Natural killer cell (primary cell): Measurements from ENCODE around the gene FAM98C. TPM values are rescaled to one million over a fixed set of nuclear protein-coding genes. Genes with fewer than 3 reads are reported as not detected.

Source experiments
- ATAC-seq, 3 donors: fragments of 150-1000 bp in 2 of 3; fragments of 200-7000 bp in 1 of 3; cut with Tn5 transposase; 1 replicate in 1 of 3; 2 replicates in 2 of 3; pipeline ENCODE4 v1.10.0; 2021; ENCODE audit warnings: mild to moderate bottlenecking in 2 of 3, moderate library complexity in 2 of 3
- DNase-seq, 2 donors: peaks; one replicate each; pipeline versions ENCODE4 v3.0.0 to v3.0.0-alpha.2; 2013 to 2021; ENCODE audit warnings: mixed read lengths in 1 of 2
- H3K27ac ChIP-seq: one replicate; pipeline ENCODE4 v1.5.1; 2013; ENCODE audit warnings: mild to moderate bottlenecking, low read length
- H3K27me3 ChIP-seq: one replicate; pipeline ENCODE4 v1.6.1; 2013; ENCODE audit warnings: low read length; ENCODE audit not compliant: control insufficient read depth, insufficient read depth
- H3K36me3 ChIP-seq: one replicate; pipeline ENCODE4 v1.6.1; 2013; ENCODE audit warnings: low read length; ENCODE audit not compliant: control insufficient read depth, insufficient read depth
- H3K4me1 ChIP-seq: one replicate; pipeline ENCODE4 v1.6.1; 2013; ENCODE audit warnings: low read length; ENCODE audit not compliant: control insufficient read depth, insufficient read depth
- H3K4me3 ChIP-seq: one replicate; pipeline ENCODE4 v1.5.1; 2013; ENCODE audit warnings: low read length
- H3K9me3 ChIP-seq: one replicate; pipeline ENCODE4 v1.6.1; 2013; ENCODE audit warnings: low read length; ENCODE audit not compliant: control insufficient read depth, insufficient read depth
- H3K27ac Mint-ChIP-seq, 2 donors: one replicate each; pipeline ENCODE4 v1.8.0; 2022; ENCODE audit warnings: mild to moderate bottlenecking in 2 of 2, mixed read lengths in 2 of 2, moderate library complexity in 1 of 2
- H3K27me3 Mint-ChIP-seq, 2 donors: one replicate each; pipeline ENCODE4 v1.8.0; 2022; ENCODE audit warnings: low read depth in 2 of 2, mixed read lengths in 2 of 2
- H3K36me3 Mint-ChIP-seq: one replicate; pipeline ENCODE4 v1.8.0; 2022; ENCODE audit warnings: mixed read lengths
- H3K4me1 Mint-ChIP-seq, 2 donors: one replicate each; pipeline ENCODE4 v1.8.0; 2022; ENCODE audit warnings: mixed read lengths in 2 of 2
- H3K4me3 Mint-ChIP-seq: one replicate; pipeline ENCODE4 v1.8.0; 2022; ENCODE audit warnings: mild to moderate bottlenecking, moderate library complexity, mixed read lengths
- H3K9me3 Mint-ChIP-seq, 2 donors: one replicate each; pipeline ENCODE4 v1.8.0; 2022; ENCODE audit warnings: mixed read lengths in 2 of 2
- WGBS: methylation state at CpG from one replicate; pipeline ENCODE4 v1.1.7; 2013; ENCODE audit warnings: missing lambda C conversion rate; ENCODE audit not compliant: insufficient coverage; 5-methylcytosine and 5-hydroxymethylcytosine counted together
- intact Hi-C: fragments of 100-400 bp; cut with micrococcal nuclease; formaldehyde crosslinking; loops from one replicate; pipeline ENCODE4 v1.14.2; 2022
- total RNA-seq, 4 donors: library from RNA; stranded (reverse); fragments of 120-200 nt in 1 of 4; gene quantifications; one replicate each; pipeline versions ENCODE4 v1.2.3 to v1.2.4, GENCODE V29; 2013 to 2022
- TF ChIP-seq, protein P1 (sequence below): fragments of 200-600 bp; IDR thresholded peaks from one replicate; pipeline ENCODE4 v1.8.0; 2022; ENCODE audit warnings: antibody characterized with exemption

Gene FAM98C
- total RNA-seq, 3 donors from 2014 or later (not counting 1 experiment from before 2014, with no cell fraction given), result 36.9 to 42.1 (median 41.6) TPM

DNA sequence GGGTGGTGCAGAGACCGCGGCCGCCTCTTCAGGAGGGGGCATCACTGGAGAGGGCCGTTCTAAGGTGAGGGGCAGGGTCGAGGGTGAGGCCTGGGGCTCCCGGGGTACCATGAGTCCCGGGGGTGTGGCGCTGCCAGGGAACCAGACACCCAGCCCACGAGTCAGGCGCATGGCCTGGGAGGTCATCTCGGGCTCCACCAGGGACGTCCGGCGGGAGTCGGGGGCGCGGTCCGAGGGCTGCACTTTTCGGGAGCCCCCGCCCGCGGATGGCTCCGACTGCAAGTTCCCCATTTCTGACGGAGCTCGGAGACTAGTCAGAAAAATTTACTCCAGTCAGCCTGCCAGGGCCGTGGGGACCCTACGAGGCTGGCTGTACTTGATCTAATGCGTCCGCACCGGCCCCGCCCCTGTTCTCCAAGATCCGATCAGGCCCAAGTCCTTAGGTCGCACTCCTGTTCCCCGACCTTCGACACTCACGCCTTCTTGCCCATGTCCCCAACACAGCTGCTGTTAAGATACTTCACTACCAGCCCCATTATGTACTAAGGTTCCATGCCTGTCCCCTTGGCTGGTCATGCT lies 15.8 kb upstream of the FAM98C start:
- Mint-ChIP-seq H3K36me3 (peaks cover 11% of the 10 kb centered on the region), H3K27me3 (peaks cover 13 to 20% of the 10 kb centered on the region in 2 donors), H3K4me1 (peaks cover 12 to 19% of the 10 kb centered on the region in 2 donors), H3K27ac (peak overlapping the region; percentile 72 to 90), H3K4me3 (peak overlapping the region; percentile 94), H3K9me3 (no peaks in the 10 kb centered on the region)
- H3K27me3 ChIP-seq, result peaks cover 16% of the 10 kb centered on the region
- intact Hi-C loops, result no loop called here
- TF ChIP-seq, protein P1, sequence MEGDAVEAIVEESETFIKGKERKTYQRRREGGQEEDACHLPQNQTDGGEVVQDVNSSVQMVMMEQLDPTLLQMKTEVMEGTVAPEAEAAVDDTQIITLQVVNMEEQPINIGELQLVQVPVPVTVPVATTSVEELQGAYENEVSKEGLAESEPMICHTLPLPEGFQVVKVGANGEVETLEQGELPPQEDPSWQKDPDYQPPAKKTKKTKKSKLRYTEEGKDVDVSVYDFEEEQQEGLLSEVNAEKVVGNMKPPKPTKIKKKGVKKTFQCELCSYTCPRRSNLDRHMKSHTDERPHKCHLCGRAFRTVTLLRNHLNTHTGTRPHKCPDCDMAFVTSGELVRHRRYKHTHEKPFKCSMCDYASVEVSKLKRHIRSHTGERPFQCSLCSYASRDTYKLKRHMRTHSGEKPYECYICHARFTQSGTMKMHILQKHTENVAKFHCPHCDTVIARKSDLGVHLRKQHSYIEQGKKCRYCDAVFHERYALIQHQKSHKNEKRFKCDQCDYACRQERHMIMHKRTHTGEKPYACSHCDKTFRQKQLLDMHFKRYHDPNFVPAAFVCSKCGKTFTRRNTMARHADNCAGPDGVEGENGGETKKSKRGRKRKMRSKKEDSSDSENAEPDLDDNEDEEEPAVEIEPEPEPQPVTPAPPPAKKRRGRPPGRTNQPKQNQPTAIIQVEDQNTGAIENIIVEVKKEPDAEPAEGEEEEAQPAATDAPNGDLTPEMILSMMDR, result no peak
- H3K36me3 ChIP-seq, result peaks cover 21% of the 10 kb centered on the region
- H3K4me1 ChIP-seq, result peaks cover 35% of the 10 kb centered on the region
- H3K27ac ChIP-seq, result no peak overlapping the region
- 6% methylated on average over 36 of the region's 36 CpGs for WGBS
- H3K4me3 ChIP-seq, result peak overlapping the region; percentile 30
- H3K9me3 ChIP-seq, result no peaks in the 10 kb centered on the region
- DNase-seq (no peak), ATAC-seq (no peak)

DNA sequence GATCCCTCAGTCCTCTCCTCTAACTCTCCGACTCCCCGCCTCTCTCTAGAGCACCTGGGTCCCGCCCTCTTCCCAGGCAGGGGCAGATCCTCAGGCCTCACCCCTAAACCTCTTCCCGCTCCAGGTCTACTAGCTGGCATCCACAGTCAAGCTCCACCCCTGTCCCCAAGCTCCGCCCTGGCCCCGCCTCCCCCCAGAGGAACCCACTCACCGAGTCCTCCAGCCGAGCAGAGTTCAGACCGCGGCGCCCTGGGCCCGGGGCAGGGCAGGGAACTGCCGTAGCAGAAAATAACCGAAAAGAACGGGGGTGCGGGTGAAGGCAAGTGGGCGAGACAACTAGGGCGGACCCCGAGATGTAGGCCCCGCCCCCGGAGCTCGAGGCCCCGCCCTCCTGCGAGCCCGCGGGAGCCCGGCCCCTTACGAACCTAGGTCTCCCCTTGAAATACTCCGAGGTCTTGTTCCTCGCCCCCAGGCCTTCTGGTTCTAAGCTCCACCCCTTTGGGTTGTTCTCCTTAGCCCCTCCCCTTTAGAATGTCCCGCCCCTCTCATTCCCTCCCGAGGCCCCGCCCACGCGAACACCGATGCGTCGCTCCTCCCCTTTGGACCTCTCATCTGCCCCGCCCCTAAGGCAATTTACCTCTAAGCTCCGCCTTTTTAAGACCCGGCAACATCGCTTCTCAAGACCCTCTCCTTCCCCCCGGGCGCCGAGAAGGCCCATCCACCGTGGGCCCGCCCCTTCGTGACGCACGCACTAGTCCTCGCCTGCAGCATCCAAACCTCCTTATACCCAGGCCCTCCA lies 15.1 kb upstream of the FAM98C start, which contains the start of gene GGN:
TSS of gene GGN (minus strand) at position 485 of the 799 bp plus-strand sequence. CDS start 773 bp downstream, outside the sequence.
- H3K4me1 ChIP-seq, result peaks cover 35% of the 10 kb centered on the region
- peaks cover 13 to 20% of the 10 kb centered on the region in 2 donors for H3K27me3 Mint-ChIP-seq
- peak; percentile 74 to 88 for DNase-seq
- peak; percentile 76 to 82 (median 78) for ATAC-seq
- H3K36me3 ChIP-seq, result peaks cover 16% of the 10 kb centered on the region
- H3K4me3 ChIP-seq, result peak within 1 kb of the TSS; percentile 30
- H3K9me3 ChIP-seq, result no peaks in the 10 kb centered on the region
- peaks cover 16% of the 10 kb centered on the region for H3K27me3 ChIP-seq
- peak within 1 kb of the TSS; percentile 72 to 90 for H3K27ac Mint-ChIP-seq
- TF ChIP-seq, protein P1, result no peak
- H3K4me3 Mint-ChIP-seq, result peak within 1 kb of the TSS; percentile 94
- H3K27ac ChIP-seq, result no peak within 1 kb of the TSS
- H3K36me3 Mint-ChIP-seq, result peaks cover 9% of the 10 kb centered on the region
- WGBS, result under 1% methylated on average over 51 of the region's 51 CpGs
- no peaks in the 10 kb centered on the region for H3K9me3 Mint-ChIP-seq
- peaks cover 12 to 19% of the 10 kb centered on the region in 2 donors for H3K4me1 Mint-ChIP-seq
- intact Hi-C loops, result loop anchor here (2.0 kb wide), 1 partner anchor 13 kb away; the partner anchor contains the start of gene PSMD8

DNA sequence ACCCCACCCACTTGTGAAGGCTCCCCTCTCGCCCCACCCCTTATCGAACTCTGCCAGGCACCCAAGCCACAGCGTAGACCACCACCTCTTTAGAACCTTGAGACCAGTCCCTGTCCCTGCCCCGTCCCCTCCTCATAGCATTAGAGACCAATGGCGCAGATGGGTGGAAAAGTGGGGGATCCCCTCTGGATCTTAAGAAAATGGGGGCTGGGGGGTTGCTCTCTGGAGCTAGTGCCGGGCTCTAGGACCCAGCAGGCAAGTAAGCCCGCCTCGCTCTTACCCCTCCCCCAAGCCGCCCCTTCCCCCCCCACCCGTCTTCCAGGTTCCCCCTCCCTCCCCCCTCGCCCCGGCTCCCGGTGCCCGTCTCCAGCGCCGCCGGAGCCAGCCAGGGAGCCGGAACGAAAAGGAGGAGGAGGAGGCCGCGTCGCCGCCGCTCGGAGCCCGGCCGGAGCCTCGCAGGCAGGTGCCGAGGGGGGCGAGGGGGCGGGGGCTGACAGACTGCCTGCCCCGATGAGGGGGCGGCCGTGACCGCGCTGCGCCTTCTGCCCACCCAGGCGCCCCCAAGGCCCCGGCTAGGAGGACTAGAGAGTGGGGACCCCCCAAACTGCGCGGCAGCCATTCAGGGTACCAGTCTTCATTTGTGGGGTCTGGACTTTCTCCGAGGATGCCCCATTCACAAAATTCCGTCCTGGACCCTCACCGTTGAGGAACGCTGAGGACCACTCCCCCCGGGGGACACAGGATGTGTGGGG lies 14.4 kb upstream of the FAM98C start, which contains the start of gene SPRED3:
TSS of gene SPRED3 (plus strand) at position 349 of the 752 bp plus-strand sequence. CDS start 1,606 bp downstream, outside the sequence.
- peaks cover 13 to 19% of the 10 kb centered on the region in 2 donors for H3K4me1 Mint-ChIP-seq
- TF ChIP-seq, protein P1, result no peak
- no peak for ATAC-seq
- Histone ChIP-seq H3K36me3 (peaks cover 9% of the 10 kb centered on the region), H3K27me3 (peaks cover 16% of the 10 kb centered on the region), H3K4me3 (peak within 1 kb of the TSS; percentile 30), H3K27ac (no peak within 1 kb of the TSS), H3K9me3 (no peaks in the 10 kb centered on the region), H3K4me1 (peaks cover 35% of the 10 kb centered on the region)
- intact Hi-C loops, result loop anchor here (2.0 kb wide), 1 partner anchor 14 kb away; the partner anchor contains the start of gene PSMD8
- H3K4me3 Mint-ChIP-seq, result peak within 1 kb of the TSS; percentile 94
- peaks cover under 1% of the 10 kb centered on the region for H3K36me3 Mint-ChIP-seq
- H3K9me3 Mint-ChIP-seq, result no peaks in the 10 kb centered on the region
- WGBS, result 1% methylated on average over 39 of the region's 46 CpGs
- peaks cover 20 to 24% of the 10 kb centered on the region in 2 donors for H3K27me3 Mint-ChIP-seq
- DNase-seq, result no peak
- peak within 1 kb of the TSS; percentile 72 to 90 for H3K27ac Mint-ChIP-seq
